Nasal cavity respiratory epithelium epithelial cell of viscerocranial mucosa (primary cell): ENCODE data around the gene AGTRAP. TPM values are rescaled to one million over a fixed set of nuclear protein-coding genes. Genes with fewer than 3 reads are reported as not detected.

Experiments used
- total RNA-seq: library from RNA; depleted of rRNA; stranded (reverse); fragments of >200 nt; gene quantifications from 2 replicates; pipeline ENCODE4 v1.2.3, GENCODE V29; 2014

AGTRAP gene, protein sequence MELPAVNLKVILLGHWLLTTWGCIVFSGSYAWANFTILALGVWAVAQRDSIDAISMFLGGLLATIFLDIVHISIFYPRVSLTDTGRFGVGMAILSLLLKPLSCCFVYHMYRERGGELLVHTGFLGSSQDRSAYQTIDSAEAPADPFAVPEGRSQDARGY
- total RNA-seq: 55.7 and 72.8 TPM in 2 replicates

DNA sequence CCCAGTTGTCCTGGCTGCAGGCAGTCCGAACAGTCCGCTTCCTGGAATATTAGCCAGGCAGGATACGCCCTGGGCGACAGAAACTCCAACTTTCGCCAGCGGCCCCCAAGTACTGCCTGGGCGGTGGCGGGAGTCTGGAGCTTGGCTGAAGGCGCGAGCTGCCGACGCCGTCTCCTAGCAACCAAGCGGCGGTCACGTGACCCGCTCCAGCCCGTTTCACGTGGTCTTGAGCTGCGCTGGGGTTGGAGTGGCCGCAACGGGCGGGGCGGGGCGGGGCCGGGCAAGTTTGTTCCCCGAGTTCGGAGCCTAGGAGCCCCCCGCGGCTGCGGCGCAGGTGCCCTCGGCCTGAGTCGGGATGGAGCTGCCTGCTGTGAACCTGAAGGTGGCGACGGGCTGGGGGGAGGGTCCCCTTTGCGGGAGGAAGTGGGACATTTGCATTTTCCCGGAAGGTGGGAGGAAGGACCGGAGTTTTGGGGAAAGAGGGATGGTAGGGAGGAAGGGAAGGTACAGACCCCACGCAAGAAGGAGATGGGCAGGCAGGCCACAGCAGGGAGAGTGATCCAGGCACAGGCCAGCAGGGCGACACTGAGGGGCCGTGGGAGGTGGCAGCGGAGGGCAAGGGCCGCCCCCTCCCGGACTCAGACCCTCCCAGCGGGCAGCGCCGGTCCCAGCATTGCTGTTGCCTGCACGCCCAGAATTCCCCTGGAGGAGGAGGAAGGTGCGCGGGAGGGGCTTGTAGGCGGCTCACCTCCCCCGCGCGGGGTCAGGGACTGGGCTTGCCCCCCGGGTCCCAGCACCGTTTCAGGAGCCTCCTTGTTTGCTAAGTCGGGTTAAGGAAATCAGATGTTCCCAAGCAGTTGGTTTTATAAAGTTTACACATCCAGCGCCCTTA is at the start of gene AGTRAP:
Gene AGTRAP (plus strand): TSS at position 283 of the 892 bp plus-strand sequence. CDS start 73 bp downstream, at position 356.

DNA sequence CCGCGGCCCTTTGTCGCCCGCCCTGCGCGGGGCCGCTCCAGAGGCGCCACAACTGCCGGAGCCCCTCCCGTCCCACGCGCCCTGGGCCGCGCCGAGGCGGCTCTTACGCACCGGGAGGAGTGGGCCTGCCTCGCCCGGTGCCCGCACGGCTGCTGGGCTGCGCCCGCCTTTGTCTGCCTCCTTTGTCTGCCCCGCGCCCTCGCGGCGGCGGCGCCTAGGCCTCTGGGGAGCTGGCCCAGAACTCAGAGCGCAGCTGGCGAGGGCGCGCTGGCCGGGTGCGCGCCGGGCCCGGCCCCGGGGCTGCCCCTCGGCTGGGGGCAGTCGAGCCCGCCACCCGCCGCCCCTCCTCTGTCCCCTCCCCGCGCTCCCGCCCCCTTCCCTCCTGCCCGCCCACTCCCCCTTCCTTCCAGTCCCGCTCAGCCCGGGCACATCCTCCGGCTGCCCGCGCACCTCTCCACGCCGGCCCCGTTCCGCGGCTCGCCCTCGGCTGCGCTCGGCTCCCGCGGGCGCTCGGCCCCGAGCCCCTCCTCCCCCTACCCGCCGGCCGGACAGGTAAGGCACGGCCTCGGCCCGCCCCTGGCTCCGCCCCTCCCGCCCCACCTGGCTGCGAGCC is 44.5 kb upstream of the AGTRAP start, which contains the start of gene DRAXIN:
Gene DRAXIN (plus strand): TSS at position 409 of the 613 bp plus-strand sequence. CDS start 14,549 bp downstream, outside the sequence.

DNA sequence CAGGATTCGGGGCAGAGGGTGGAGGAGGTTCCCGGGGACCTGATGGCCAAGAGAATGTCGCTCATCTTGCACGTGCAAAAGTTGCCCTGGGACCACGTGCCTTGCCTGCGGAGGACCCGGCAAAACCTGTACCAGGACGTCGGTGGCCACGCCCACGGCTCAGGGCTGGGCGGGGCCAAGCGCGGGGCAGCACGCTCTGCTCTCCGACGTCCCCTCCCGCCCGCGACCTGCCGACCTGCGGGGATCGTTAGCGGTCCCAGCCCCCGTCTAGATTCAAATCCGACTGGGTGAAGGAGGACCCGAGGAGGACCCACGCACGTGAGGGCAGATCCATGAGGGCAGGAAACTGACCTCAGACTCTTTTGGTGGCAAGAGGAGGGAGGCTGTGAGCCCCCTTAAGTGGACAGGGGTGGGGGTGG is 26.1 kb downstream of the AGTRAP start, which contains the start of gene C1orf167:
Gene C1orf167 (plus strand): TSS at position 206 of the 419 bp plus-strand sequence. CDS start 2,208 bp downstream, outside the sequence.

Other genes with a start within 250 kb of the AGTRAP start
- gene FBXO2, start 81.7 kb upstream of the AGTRAP start, total RNA-seq: 27.0 and 65.7 TPM in 2 replicates
- gene FBXO44, start 81.3 kb upstream of the AGTRAP start, total RNA-seq: 7.5 and 17.2 TPM in 2 replicates
- 11.0 and 16.4 TPM in 2 replicates for gene FBXO6, start 71.9 kb upstream of the AGTRAP start, total RNA-seq
- gene MAD2L2, start 55.0 kb upstream of the AGTRAP start, total RNA-seq: 36.7 and 58.8 TPM in 2 replicates
- under 0.01 TPM in 2 replicates for gene DRAXIN, start 44.4 kb upstream of the AGTRAP start, total RNA-seq
- 0.07 TPM in 1 of 2 replicates, not detected in the other for gene C1orf167, start 26.1 kb downstream of the AGTRAP start, total RNA-seq
- gene MTHFR, start 69.8 kb downstream of the AGTRAP start, total RNA-seq: 18.8 and 25.1 TPM in 2 replicates
- gene CLCN6, start 70.1 kb downstream of the AGTRAP start, total RNA-seq: 5.5 and 7.4 TPM in 2 replicates
- not detected in 2 replicates for gene NPPA, start 111.6 kb downstream of the AGTRAP start, total RNA-seq
- not detected in 2 replicates for gene NPPB, start 122.8 kb downstream of the AGTRAP start, total RNA-seq
- 55.4 and 72.0 TPM in 2 replicates for gene KIAA2013, start 190.3 kb downstream of the AGTRAP start, total RNA-seq
- gene PLOD1, start 198.6 kb downstream of the AGTRAP start, total RNA-seq: 56.7 and 184 TPM in 2 replicates
- 105 and 135 TPM in 2 replicates for gene MFN2, start 244.3 kb downstream of the AGTRAP start, total RNA-seq